SHP77 treated with DMSO at 0.1 percent for 48 hours (cell line): ENCODE data around the gene ADM2.
"Not testable (repeated sequence)": the region's sequence is repeated elsewhere in the genome, so short reads cannot be mapped to it uniquely, and the experiment has no call there.

Experiments used
- DNase-seq: peaks from one replicate; lab custom pipeline; 2025; lab: John Stamatoyannopoulos, UW

ADM2 gene

GRCh38 chr22:50481440-50482106 lies at the start of gene ADM2:
TSS of gene ADM2 (plus strand) at chr22:50481543. CDS start at chr22:50481848, 305 bp downstream.
- DNase-seq, result no peak

GRCh38 chr22:50432131-50432876 lies 49.0 kb upstream of the ADM2 start:
- no peak for DNase-seq

GRCh38 chr22:50432877-50433510 lies 48.3 kb upstream of the ADM2 start:
- not testable (repeated sequence) for DNase-seq

DNA sequence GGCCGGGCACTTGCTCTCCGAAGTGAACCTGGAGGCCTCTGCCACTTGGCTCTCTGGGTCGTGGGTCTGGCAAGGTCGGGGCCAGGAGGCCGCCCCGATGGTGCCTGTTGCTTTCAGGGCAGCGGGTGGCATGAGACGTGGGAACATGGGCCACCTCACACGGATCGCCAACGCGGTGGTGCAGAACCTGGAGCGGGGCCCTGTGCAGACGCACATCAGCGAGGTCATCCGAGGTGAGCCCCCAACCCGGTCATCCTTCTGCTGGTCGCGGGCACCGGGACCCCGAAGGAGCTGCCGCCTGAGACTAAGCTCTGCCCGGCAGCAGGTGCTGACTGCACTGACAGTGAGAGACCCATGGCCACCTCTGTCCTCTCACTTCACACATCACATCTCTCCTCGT lies 46.5 kb upstream of the ADM2 start:
- no peak for DNase-seq

GRCh38 chr22:50435291-50436014 lies 45.9 kb upstream of the ADM2 start:
- no peak for DNase-seq

DNA sequence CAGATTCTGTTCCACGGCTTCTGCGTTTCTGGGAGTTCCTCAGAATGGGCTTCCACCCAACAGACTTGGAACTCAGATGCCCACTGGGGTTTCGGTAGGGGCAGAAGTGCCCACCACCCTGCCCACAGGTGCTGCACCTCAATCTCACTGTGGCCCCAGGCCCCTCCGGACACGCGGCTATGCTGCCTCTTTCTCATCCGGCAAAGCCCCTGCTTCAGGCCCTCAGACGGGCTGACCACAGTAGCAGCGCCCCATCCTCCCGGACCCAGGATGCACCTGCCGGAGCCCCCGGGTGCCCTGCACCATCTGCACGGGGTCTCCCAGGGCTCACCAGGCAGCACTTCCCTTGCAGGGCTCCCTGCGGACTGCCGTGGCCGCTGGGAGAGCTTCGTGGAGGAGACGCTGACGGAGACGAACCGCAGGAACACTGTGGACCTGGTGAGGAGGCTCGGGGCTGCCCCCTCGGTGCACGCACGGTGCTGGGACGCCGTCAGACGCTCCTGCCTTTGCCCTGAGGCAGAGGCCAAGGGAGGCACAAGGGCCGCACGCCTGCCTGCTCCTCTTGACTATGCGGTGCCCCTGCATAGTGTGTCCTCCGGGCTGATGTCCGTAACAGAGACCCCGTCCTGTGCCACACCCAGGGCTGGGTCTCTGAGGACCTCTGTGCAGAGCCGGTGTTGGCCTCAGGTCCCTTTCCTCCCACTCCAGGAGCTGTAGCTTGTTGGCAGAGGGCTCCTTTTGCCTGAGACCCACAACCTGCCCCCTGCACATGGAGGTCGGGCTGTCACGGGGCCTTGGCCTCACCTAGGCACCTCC lies 45.1 kb upstream of the ADM2 start:
- DNase-seq, result no peak

DNA sequence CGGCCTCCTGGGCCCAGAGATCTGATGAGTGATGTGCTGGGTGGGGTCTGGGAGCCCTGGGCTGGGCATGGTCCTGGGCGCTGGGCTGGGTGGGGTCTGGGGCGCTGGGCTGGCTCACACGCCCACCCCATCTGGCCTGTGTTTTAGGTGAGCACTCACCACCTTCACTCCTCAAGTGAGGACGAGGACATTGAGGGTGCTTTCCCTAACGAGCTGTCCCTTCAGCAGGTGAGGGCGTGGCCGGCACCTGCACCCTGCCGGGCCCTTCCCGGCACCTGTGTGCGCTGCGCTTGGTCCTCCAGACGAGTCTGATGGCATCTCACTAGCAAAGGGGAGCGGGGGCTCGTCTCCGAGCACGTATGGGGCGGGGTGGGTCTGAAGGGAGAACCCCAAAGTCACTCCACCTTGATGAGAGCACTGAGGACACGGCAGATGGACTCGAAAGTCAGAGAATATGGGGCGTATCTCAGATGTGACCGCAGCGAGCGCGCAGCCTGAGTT lies 44.5 kb upstream of the ADM2 start:
- no peak for DNase-seq

DNA sequence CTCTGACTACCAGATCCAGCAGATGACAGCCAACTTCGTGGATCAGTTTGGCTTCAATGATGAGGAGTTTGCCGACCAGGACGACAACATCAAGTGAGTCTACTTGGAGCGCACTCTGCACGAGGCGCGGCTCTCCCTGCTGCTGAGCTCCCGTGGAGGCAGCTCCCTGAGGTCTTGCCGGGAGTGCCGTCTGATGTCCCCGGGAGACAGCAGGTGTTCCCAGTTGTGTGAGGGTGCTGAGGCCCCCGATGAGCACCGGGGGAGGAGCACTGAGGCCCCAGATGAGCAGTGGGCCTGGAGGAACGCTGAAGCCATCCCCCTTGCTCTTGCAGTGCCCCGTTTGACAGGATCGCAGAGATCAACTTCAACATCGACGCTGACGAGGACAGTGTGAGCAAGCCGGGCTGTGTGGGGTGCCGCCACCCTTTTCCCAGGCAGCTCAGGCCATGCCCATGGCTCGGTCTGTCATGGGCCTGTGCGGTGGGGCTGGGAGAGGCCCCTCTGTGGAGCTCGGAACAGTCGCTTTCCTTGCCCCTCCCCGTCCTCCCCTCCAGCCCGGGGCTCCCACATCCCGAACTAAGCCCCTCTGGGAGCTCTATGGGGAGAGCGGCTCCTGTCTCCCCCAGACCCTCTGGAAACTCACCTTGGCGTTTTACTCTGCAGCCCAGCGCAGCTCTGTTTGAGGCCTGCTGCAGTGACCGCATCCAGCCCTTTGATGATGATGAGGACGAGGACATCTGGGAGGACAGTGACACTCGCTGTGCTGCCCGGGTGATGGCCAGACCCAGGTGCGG lies 43.6 kb upstream of the ADM2 start:
- no peak for DNase-seq

- no peak for DNase-seq
Observed at GRCh38 chr22:50438305-50439275, 42.8 kb upstream of the ADM2 start.

DNA sequence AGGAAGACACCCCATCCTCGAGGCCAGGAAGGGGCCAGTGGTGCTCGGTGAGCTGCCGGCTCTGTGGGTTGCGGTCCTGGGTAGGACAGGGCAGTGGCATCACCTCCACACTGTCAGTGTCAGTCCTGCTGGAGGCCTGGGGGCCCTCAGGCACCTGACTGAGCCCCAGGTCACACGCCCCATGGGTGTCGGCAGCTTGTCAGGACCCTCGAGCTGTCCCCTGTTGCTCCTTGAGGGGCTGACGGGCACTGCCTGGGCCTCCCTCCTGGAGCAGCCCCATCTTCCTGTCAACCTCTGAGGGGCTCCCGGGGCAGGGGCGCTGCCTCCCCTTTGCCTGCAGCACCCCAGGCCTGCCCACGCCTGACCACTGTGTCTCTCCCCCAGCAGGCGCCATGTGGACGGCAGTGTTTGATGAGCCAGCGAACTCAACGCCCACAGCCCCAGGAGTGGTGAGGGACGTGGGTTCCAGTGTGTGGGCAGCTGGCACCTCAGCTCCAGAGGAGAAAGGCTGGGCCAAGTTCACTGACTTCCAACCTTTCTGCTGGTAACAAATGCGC lies 42.0 kb upstream of the ADM2 start:
- no peak for DNase-seq

GRCh38 chr22:50439871-50440331 lies 41.4 kb upstream of the ADM2 start:
- DNase-seq, result no peak

GRCh38 chr22:50440544-50441249 lies 40.6 kb upstream of the ADM2 start:
- no peak for DNase-seq

DNA sequence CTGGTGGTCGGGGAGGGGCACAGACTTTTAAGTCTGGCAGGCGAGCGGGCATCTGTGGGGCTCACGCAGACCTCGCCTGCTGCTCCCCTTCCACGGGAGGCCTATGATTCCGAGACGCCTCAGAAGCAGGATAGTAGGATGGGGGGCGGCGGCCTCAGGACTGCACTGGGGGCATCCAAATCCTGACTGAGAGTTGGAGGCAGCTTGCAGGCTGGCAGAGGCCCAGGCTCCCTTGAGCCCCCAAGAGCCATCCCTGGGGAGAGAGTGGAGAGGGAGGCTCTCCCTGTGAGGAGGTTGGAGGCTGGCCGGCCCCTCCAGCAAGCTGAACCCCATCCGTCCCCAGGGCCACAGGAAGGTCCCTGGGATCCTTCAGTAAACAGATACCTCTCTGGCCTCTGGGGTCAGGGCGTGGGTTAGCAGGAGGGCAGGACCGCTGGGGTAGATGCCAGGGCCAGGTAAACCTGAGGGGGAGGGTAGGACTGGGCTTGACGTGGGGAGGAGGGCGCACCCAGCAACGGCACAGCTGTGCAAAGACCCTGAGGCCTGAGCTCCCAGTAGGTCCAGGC lies 39.8 kb upstream of the ADM2 start:
- no peak for DNase-seq

DNA sequence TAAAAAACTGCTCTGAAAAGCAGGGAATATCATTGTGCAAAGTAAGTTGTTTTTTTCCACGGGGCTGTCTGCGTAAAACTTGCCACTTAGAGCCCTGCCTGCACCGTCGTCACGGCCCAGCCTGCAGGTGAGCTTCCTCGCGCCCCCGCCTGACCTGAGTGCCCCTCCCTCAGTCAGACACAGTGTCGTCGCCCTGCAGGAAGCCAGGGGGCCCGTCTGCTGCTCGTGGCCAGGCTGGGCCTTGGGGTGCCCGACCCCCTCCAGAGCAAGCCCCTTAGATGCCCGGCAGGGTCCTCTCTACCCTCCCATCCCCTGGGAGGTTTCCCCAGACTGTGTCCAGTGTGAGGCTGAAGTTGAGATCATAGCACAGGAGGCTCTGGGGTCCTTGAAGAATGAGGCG lies 38.1 kb upstream of the ADM2 start:
- DNase-seq, result no peak

- no peak for DNase-seq
Observed at GRCh38 chr22:50443801-50444625, 37.3 kb upstream of the ADM2 start.

DNA sequence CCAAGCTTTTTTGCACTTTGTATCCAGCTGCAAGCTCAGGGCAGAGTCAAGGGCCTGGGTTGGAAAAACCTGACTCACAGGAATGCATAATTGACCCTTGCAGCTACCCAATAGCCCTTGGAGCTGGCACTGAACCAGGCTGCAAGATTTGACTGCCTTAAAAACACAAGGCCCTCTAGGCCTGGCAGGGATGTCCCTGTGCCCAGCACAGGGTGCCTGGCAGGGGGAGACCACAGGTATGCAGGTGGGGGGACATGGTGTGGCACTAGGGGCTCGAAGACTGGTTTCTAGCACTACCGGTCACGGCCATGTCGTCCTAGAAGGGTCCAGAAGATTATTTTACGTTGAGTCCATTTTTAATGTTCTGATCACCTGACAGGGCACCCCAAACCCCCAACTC lies 36.7 kb upstream of the ADM2 start:
- no peak for DNase-seq
